ENCODE results near the gene PREB.

Gene PREB

DNA sequence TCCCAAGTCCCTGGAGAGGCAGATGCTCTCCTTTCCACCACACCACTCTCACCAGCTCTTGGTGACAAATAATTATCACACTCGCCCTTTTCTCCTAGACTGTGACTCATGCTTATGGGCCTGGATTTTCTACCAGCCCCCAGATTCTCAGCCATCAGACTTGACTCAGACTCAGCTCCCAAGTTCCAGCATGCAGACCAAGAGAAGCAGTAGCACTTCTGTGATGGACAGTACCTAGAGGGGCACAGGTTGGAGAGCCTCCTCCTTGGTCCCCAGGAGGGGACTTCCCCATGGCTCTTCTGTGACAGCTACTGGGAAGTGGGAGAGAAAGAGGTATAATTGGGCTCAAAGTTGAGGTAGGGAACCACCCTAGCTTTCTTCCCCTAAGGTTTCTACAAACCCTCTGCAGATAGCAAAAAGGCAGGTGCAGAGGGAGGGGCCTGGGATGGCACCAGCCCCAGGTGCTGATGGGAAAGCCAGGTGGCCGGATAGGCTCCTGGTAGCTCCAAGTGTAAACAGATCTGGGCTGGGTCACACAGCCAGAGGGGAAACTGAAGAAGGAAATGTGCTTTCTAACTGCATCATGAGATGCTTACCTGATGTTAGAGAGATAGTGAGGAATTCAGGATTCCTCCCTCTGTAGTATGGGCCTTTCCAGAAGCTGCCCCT lies 18.5 kb upstream of the PREB start:
- peak; percentile 22 for DNase-seq

- DNase-seq = no peak
These were observed 17.8 kb upstream of the PREB start for GRCh38 chr2:27152102-27152795.

- no peak for DNase-seq
These were observed 16.3 kb upstream of the PREB start for GRCh38 chr2:27150639-27151230.

- DNase-seq = no peak
These were observed 15.4 kb upstream of the PREB start for GRCh38 chr2:27149570-27150405.

- no peak for DNase-seq
These were observed 14.5 kb upstream of the PREB start, which contains the start of gene TCF23 for GRCh38 chr2:27148801-27149439. Gene TCF23, plus strand, starts transcription at chr2:27149004. Its CDS starts 130 bp downstream, at chr2:27149134.

DNA sequence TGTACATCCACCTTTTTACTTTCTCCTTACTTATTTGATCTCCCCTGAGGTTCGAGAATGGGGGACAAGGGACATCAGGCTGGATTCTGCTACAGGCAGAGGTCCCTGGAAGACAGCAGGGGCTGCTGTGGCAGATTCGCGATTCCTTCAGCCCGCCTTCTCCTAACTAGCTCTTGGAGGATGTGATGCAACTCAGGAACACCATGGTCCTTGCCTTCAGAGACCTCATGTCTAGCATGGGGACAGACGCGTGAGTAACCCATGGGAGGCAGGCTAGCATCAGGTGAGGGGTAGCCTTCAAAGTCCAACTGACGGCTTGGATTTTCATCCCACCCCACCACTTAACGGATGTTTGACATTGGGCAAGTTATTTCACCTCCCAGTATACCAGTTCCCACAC lies 13.5 kb upstream of the PREB start:
- no peak for DNase-seq

DNA sequence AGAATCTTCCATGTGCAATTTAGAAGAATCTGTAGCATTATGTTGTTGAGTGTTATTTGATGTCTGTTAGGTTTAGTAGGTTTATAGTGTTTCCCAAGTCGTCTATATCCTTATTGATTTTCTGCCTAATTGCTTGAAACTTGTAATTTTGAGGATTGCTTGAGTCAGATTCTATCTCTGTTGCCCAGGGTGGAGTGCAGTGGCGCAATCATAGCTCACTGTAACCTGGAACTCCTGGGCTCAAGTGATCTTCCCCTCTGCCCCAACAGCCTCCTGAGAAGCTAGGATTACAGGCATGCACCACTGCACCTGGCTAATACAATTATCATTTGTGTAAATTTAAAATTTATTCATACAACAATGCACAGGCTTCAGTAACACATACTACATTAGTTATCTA lies 11.2 kb upstream of the PREB start:
- DNase-seq = no peak

DNA sequence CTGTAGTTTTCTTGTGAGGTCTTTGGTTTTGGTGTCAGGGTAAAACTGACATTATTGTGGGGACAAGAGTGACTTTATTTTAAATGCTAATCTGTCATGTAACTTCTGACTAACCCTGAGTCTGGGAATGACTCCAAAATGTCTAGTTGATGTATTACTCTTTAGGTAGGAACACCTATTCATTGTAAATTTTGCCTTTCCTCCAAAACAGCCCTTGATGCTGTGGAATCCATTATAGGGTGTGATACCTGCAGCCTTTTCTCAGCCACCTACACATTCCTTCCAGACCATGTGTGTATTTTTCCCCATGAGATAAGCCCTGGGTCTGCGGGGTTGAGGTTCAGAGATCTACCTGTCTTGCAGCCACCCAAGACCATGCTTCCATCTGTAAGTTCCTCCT lies 8.8 kb upstream of the PREB start:
- no peak for DNase-seq

DNA sequence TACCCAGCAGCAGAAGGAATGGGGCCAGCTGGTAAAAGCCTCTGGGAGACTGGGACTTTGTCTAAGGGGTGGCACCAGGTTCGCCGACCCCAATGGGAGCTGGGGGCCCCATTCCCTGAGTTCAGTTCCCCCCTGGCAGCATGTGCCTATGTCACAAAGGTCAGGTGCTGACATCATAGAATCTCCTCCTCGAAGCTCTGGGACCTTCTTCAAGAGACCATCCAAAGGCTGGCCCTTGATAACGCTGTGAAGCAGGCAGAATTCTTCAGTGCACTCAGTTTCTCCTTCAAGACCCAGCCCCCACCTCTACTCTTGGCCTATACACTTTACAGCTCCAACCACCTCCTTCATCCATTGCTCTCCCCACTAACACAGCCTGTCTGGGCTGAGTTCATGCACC lies 4.9 kb upstream of the PREB start, which contains the start of gene PRR30:
PRR30 (minus strand) TSS at position 101 of the 400 bp plus-strand sequence. CDS start 1,081 bp downstream, outside the sequence.
- no peak for DNase-seq

GRCh38 chr2:27138111-27138510 lies 3.7 kb upstream of the PREB start:
- no peak for DNase-seq

DNA sequence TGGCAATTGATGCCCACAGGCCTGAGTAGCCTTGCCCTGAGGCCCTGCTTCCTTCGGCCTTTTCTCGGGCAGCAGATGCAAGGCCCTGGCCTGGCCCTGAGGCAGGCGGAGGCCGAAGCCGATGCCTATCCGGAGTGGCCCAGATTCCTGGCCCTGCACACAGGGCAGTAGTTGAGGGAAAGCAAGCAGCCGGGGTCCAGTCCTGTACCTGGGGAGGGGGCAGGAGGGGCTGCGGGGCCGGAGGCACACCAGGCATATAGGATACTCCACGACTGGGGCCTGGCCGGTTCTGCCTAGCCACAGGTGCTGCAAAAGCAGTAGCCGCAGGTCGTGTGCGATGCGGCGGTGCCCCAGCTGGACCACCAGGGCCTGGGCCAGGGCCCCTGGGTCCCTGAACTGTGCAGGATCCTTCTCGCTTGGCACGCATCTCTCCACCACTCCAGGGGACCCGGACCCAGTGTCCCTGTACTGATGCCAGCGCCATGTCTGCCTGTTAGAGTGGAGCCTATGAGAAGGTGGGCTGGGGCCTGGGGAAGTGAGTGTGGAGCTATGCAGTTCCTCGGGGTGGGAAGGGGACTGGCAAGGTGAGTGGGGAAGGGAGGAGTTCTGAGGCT lies 3.0 kb upstream of the PREB start:
- no peak for DNase-seq

DNA sequence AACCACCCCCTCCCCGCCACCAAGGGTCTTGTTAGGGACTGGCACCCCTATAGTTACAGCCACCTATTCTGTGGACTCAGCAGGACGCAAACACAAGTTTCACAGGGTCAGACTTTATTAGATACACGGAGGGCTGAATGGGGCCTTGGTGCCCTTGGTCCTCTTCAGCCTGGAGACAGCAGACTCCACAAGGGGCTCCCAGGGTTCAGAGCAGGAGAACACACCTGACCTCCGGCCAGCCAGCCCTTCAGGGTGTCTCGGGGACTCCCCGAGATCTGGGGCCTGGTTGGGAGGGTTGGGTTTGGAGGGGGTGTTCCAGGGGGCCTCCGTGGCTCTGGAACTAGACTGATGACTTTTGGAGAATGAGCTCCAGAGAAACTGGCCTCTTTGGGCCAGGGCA lies 2.3 kb upstream of the PREB start:
- no peak for DNase-seq

GRCh38 chr2:27135478-27135955 lies 1.1 kb upstream of the PREB start:
- DNase-seq = no peak

DNA sequence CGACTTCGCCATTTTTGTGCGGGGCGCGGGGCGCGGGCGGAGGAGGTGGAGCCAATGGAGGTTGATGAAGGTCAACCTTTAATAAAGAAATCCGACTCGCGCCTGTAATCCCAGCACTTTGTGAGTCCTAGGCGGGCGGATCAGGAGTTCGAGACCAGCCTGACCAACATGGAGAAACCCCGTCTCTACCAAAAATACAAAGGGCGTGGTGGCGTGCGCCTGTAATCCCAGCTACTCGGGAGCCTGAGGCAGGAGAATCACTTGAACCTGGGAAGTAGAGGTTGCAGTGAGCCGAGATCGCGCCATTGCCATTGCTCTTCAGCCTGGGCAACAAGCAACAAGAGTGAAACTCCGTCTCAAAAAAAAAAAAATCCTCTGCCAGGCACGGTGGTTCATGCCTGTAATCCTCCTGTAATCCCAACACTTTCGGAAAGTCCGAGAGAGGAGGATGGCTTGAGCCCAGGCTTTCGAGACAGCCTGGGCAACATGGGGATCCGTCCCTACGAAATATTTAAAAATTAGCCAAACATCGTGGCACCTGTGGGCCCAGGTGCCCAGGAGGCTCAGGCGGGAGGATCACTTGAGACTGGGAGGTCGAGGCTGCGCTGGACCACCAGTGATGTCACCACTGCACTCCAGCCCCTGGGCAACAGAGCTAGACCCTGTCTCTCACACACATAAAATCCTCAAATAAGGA lies 493 bp upstream of the PREB start:
- no peak for DNase-seq

- DNase-seq = no peak
These were observed 1.1 kb downstream of the PREB start for GRCh38 chr2:27133195-27133875.

DNA sequence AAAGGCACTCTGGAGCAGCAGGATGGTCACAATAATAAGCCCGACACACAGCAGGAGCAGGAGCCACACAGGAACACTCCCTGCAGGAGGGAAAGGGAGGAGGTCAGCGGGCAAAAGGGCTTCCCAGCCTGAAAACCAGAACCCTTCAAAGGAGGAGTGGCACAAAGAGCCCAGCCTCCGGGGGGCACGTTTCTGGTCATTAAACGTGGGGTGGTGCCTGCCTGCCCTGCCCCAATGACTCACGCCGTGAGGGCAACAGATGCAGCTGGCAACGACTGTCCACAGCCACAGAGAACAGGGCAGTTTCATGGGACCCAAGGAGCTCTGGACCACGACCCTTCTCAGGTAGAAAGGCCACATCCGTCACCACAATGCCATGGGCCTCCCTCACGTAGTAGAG lies 3.0 kb downstream of the PREB start:
- no peak for DNase-seq

- DNase-seq = no peak
These were observed 4.0 kb downstream of the PREB start for GRCh38 chr2:27130396-27130795.

DNA sequence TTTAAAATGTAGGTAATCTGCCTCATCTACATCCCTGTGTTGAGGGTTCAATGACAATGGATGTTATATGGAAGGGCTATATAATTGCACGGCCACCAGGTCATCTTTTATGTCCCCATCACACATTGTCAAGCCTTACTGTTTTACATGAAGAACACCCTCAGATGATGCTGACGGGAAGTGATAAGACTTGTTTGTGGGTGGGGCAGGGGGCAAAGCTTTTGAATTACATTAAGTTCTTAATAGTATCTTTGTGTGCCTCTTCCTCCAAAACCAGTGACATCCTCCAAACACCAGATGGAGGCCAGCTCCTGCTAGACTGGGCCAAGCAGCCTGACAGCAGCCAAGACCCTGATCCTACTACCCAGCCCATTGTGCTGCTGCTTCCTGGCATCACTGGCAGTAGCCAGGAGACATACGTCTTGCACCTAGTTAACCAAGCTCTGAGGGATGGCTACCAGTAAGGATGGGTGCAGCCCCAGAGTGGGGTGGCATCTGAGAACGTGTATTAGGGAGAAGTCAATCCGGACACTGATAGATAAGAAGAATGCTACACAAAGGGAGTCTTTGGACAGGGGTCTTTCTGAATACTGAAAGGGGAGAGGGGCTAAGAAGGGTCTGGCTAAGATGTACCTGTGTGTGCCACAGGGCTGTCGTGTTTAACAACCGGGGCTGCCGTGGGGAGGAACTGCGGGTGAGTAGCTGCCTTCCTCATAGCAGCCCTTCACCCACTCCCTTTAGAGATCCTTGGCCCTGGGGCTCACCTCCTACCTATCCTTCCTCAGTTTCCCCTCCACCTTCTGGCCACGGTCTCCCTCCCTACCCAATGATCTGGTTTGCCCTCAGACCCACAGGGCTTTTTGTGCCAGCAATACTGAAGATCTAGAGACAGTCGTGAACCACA lies 5.5 kb downstream of the PREB start:
- no peak for DNase-seq

DNA sequence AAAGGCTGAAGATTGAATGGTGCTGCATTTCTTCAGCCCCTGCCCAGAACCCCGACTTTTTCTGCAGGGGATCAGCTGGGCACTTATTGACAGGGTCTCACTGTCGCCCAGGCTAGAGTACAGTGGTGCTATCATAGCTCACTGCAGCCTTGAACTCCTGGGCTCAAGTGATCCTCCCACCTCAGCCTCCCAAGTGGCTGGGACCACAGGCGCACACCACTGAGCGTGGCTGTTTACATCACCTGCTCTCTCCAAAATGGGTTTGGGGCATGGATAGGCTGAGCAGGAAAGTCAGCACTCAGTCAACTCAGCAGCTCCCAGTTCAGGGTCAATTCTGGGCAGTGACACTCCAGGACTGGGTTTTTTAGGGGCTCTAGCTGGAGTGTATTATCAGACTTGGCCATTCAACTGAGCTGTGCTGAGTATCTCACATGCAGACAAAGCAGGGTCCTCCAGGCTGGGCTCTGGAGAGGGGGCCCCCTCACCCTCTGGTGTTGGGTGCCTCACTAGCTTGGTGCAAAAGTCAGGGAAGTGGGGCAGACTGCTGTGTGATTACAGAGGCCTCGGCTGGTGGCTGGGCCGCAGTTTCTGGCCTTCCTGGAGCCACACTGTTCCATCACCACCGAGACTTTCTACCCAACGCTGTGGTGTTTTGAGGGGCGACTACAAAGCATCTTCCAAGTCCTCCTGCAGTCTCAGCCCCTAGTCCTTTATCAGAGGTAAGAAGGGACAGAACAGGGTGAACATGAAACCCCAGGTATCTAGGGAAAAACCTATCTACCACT lies 6.4 kb downstream of the PREB start:
- DNase-seq = no peak

All from fibroblast of skin of abdomen (primary cell).